Stimulated activated CD4-positive, alpha-beta T cell treated with anti-CD3 and anti-CD28 coated beads, Interleukin-12 subunit alpha, Interleukin-12 subunit beta, amount 100 ng/mL, for 24 hours (primary cell): ENCODE results near the gene UBE2D1.
A peak's percentile ranks its signal among the peaks of the same experiment; 100 is the strongest.
"Not testable (repeated sequence)": the region's sequence is repeated elsewhere in the genome, so short reads cannot be mapped to it uniquely, and the experiment has no call there.

Source experiments
- DNase-seq, 2 experiments: peaks; one replicate each; pipeline ENCODE4 v3.0.0-alpha.2; 2020; ENCODE audit warnings: low read depth in 2 of 2

Gene UBE2D1

DNA sequence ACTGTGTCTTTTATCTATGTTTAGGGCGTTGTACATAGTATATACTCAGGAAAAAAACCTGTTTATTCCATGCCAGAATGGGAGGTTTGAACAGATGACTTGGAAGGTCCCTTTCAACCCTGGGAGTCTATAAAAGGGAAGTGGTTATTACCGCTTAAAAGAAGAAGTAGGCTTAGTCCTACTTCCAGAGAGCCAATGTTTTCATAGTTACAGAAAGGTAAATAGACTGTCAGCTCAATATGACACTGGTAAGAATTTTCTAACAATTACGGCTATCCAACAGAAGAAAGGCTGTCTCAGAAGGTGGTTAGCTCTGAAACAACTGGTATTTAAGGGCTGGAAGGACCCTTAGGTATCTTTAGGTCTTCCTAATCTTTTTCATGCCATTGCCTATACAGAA lies 49.3 kb downstream of the UBE2D1 start:
- DNase-seq, result no peak

- DNase-seq, result no peak
Observed at GRCh38 chr10:58384544-58384998, 49.8 kb downstream of the UBE2D1 start.

- DNase-seq, result peak; percentile 94 to 96
Observed at GRCh38 chr10:58384999-58385783, 50.4 kb downstream of the UBE2D1 start, which contains the start of gene TFAM. TSS of gene TFAM (plus strand) at chr10:58385410. CDS start at chr10:58385548, 138 bp downstream.

DNA sequence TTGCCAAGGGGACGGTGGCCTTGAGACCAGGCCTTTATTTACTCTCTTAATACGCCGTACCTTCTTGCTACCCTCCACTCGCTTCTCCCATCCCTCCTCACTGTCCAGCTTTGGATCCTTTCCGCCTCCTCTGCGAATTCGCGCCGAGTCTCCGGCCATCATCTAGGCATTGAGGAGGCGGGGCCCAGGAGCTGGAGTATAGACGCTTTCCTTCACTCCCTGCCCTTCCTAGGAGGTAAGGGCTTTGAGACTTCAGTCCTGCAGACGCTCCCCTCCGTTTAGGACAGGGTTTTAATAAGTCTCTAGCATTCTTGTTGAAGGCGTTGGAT lies 50.9 kb downstream of the UBE2D1 start:
- peak in 1 of 2 experiments; percentile 17 for DNase-seq

DNA sequence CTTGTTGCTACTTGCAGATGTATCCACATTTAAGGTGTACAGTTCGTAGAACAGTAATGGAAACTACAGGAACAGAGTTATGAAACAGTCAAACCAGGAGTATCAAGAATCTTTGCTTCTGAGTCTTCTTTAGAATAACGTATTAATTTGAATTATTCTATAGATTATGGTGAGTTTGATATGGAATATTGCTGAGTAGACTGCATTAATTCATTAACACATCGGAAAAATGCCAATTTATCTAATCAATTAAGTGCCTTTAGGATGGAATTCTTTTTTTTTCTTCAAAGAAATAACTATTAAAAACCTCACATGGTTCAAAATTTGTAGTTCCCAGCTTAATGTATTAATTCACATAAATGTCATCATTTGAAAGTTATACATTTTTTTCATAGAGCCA lies 54.2 kb downstream of the UBE2D1 start:
- DNase-seq, result no peak

DNA sequence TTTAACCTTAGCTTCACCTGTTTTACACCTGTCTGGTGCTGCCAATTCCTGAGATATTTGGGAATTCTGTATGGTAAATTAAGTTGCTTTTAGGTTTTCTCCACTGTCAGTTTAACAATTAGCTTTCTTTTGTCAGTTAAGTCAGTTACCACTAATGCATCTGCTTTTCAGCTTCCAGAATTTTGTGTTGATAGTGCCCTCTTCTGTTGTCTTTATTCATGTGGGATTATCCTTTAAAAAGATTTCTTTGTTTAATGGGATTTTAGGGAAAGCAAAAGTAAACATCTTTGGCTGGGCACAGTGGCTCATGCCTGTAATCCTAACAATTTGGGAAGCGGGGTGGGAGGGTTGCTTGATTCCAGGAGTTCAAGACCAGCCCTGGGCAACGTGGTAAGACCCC lies 58.5 kb downstream of the UBE2D1 start:
- DNase-seq, result no peak

DNA sequence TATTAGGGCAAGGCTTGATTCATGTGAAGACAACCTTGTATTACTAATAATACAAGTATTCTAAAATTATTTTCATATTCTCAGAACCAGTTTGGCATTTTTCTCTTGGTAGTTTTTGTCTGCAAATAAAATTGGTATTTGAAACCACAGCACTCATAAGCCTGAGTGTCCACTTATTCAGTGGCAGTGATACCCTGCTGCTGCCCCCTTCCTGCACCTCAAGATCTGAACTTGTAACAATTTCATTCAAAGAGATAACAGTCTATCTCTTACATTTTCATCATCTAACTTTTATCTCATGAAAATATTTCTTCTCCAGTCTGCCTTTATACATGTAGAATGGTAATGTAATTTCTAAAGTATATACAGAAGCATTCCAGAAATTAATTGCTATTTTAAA lies 59.7 kb downstream of the UBE2D1 start:
- DNase-seq, result no peak

GRCh38 chr10:58396057-58396456 lies 61.3 kb downstream of the UBE2D1 start:
- no peak for DNase-seq

DNA sequence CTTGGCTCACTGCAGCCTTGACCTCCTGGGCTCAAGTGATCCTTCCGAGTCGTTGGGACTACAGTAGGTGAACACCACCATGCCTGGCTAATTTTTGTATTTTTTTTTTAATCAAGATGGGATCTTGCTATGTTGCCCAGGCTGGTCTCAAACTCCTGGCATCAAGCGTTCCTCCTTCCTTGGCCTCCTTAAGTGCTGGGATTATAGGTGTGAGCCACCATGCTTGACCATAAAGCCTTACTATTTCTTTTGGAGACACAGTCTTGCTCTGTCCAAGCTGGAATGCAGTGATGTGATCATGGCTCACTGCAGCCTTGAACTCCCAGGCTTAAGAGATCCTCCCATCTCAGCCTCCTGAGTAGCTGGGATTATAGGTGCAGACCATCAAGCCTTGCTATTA lies 63.0 kb downstream of the UBE2D1 start:
- no peak for DNase-seq

DNA sequence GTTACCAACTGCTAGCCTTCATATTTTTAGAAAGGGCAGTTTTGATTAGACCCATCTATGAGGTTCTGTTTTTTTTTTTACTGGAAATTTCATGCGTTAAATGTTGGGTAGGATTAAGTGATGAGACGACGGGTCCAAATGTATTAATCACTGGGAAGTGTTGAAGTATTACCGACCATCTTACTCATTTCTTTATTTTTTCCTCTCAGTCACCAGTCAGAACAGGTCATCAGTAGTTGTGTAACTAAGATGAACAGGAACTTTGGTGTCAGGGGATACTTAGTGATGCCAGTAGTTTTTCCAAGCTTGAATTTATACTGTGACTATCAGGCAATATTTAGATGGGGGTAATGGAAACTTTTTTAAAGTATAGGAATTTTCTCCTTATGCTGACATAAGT lies 64.6 kb downstream of the UBE2D1 start:
- DNase-seq, result no peak

GRCh38 chr10:58400609-58401008 lies 65.8 kb downstream of the UBE2D1 start:
- DNase-seq, result no peak

DNA sequence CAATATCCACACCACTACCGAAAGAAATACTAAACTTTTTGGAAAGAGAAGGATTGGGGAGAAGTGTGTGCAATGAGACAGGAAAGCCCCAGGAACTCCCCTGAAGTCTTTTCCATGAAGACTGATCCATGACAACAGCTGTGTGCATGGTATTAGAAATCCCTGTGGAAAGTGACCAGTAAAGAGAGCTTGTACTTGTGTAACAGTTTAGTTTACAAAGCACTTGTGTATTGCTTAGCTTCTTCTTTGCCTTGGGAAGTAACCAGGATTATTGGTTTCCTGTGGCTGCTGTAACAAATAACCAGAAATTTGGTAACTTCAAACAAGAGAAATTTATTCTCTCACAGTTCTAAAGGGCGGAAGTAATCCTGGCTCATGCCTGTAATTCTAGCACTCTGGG lies 69.2 kb downstream of the UBE2D1 start:
- no peak for DNase-seq

DNA sequence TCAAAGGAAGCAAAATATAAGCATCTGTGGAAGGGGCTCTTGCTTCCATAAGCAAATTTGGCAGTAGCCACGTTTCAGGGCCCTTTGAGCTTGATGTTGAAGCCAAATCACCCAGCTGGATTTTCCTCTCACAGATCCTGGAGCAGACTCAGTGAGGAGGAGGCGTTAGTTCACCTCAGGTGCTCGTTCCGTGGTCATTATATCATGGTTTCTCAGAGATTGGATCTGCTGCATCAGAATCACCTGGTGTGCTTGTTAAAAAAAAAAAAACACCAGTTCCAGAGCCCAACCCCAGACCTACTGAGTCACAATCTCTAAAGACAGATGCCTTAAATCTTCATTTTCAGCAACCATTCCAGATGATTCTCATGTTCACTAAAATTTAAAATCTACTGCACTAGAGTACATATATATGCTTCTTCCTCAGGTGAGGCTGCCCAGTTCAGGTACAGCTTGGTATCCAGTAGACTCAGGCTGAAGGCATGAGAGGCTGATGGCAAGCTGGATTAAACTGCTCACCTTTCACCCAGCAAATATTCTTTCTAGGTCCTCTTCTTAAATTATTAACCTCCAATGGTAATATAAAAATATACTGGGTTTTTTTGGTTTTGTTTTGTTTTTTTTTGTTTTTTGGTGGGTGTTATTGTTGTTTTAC lies 75.3 kb downstream of the UBE2D1 start:
- no peak for DNase-seq

DNA sequence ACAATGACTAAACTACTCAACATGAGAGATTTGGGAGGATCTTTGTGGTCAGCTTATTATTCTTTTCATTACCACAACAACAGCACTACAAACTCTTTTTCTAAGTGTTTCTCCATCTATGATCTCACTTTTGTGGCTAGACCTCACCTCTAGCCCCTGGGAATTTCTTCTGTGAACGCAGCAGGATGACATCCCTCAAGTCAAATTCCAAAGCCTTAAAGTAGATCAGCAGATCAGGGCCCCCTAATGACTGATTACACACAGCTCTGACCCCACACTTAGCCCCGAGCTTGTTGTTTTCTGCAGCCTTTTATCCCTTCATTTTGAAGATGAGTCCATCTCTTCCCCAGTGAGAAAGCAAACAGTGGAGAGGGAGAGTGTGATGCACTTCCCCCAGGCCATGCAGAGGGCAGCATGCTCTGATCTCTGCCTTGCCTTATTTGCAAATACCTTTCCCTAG lies 77.7 kb downstream of the UBE2D1 start:
- no peak for DNase-seq

DNA sequence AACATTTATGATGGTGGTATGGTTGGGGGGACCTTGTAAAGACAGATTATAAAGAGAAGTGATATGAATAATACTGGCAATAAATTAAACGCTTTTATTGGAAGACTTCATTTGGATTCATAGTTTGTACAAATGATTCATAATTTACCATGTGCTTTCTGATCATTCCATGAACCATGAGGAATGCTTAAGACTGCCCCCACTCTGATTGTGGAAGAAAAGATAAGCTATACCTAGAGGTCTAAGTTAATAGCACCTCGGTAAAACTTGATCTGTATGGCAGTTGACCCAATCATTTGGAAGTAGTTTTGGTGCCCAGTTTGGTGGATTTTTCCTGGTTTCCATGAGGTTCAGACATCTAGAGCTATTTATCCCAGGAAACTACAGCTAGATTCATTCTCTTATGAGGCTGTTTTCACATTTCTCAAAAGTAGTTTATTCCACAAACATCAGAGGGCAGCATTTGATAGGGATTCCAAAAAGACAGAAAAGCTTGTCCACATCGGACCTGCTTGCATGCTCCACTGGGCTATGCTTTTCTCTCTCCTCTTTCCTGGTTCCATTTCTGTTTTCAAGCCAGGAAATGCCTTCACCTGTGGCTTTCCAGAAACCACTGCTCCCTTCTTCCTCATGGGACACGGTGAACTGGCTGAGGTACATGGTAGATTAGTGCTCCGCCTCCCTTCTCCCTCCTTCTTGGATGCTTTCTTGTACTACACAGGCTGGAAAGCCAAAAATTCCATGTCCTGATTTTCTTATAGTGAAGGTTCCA lies 79.7 kb downstream of the UBE2D1 start:
- no peak for DNase-seq

- no peak for DNase-seq
Observed at GRCh38 chr10:58415757-58416156, 81.0 kb downstream of the UBE2D1 start.

DNA sequence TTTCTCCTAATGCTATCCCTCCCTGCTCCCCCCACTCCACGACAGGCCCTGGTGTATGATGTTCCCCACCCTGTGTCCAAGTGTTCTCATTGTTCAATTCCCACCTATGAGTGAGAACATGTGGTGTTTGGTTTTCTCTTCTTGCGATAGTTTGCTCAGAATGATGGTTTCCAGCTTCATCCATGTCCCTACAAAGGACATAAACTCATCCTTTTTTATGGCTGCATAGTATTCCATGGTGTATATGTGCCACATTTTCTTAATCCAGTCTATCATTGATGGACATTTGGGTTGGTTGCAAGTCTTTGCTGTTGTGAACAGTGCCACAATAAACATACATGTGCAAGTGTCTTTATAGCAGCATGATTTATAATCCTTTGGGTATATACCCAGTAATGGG lies 83.1 kb downstream of the UBE2D1 start:
- DNase-seq, result not testable (repeated sequence)
